Measurements from ENCODE around the gene BARX2. TPM values are rescaled to one million over a fixed set of nuclear protein-coding genes. Genes with fewer than 3 reads are reported as not detected.

Gene BARX2
- total and polyA plus RNA-seq, 4 donors, result 0.10 to 1.2 (median 0.58) TPM

- 86% methylated on average over 3 of the region's 3 CpGs for WGBS (ENCODE audit: insufficient coverage)
These were observed 51.7 kb downstream of the BARX2 start for GRCh38 chr11:129427376-129427775.

GRCh38 chr11:129427816-129428406, 52.3 kb downstream of the BARX2 start:
- Histone ChIP-seq H3K36me3 (ENCODE audit: control insufficient read depth, insufficient read depth, low read length) (no peaks in the 10 kb centered on the region), H3K4me3 (ENCODE audit: low read depth, low read length) (no peak overlapping the region), H3K4me1 (ENCODE audit: control insufficient read depth, insufficient read depth, low read length) (no peaks in the 10 kb centered on the region), H3K27ac (ENCODE audit: low read depth, low read length) (no peak overlapping the region), H3K9me3 (ENCODE audit: control insufficient read depth, insufficient read depth, low read length) (peaks cover 7% of the 10 kb centered on the region), H3K27me3 (ENCODE audit: control insufficient read depth, insufficient read depth, low read length) (no peaks in the 10 kb centered on the region)
- 86% methylated on average over 1 of the region's 5 CpGs for WGBS (ENCODE audit: insufficient coverage)
- DNase-seq (ENCODE audit: low read depth in 4 of 6, low spot score in 6 of 6), result no peak

More at GRCh38 chr11:129427376-129427775, 51.7 kb downstream of the BARX2 start:
- Histone ChIP-seq H3K27ac (ENCODE audit: low read depth, low read length) (no peak overlapping the region), H3K9me3 (ENCODE audit: control insufficient read depth, insufficient read depth, low read length) (peaks cover 7% of the 10 kb centered on the region), H3K4me3 (ENCODE audit: low read depth, low read length) (no peak overlapping the region), H3K4me1 (ENCODE audit: control insufficient read depth, insufficient read depth, low read length) (no peaks in the 10 kb centered on the region), H3K36me3 (ENCODE audit: control insufficient read depth, insufficient read depth, low read length) (no peaks in the 10 kb centered on the region), H3K27me3 (ENCODE audit: control insufficient read depth, insufficient read depth, low read length) (no peaks in the 10 kb centered on the region)
- DNase-seq (ENCODE audit: low read depth in 4 of 6, low spot score in 6 of 6), result no peak

- Histone ChIP-seq H3K9me3 (ENCODE audit: control insufficient read depth, insufficient read depth, low read length) (peaks cover 7% of the 10 kb centered on the region), H3K36me3 (ENCODE audit: control insufficient read depth, insufficient read depth, low read length) (no peaks in the 10 kb centered on the region), H3K27ac (ENCODE audit: low read depth, low read length) (no peak overlapping the region), H3K4me1 (ENCODE audit: control insufficient read depth, insufficient read depth, low read length) (no peaks in the 10 kb centered on the region), H3K4me3 (ENCODE audit: low read depth, low read length) (no peak overlapping the region), H3K27me3 (ENCODE audit: control insufficient read depth, insufficient read depth, low read length) (no peaks in the 10 kb centered on the region)
- 93% methylated on average over 8 of the region's 9 CpGs for WGBS (ENCODE audit: insufficient coverage)
- no peak for DNase-seq (ENCODE audit: low read depth in 4 of 6, low spot score in 6 of 6)
These were observed 52.9 kb downstream of the BARX2 start for GRCh38 chr11:129428557-129428956.

GRCh38 chr11:129434641-129435498, 59.2 kb downstream of the BARX2 start:
- Histone ChIP-seq H3K27me3 (ENCODE audit: control insufficient read depth, insufficient read depth, low read length) (no peaks in the 10 kb centered on the region), H3K4me3 (ENCODE audit: low read depth, low read length) (no peak overlapping the region), H3K4me1 (ENCODE audit: control insufficient read depth, insufficient read depth, low read length) (peaks cover under 1% of the 10 kb centered on the region), H3K9me3 (ENCODE audit: control insufficient read depth, insufficient read depth, low read length) (peaks cover 7% of the 10 kb centered on the region), H3K27ac (ENCODE audit: low read depth, low read length) (no peak overlapping the region), H3K36me3 (ENCODE audit: control insufficient read depth, insufficient read depth, low read length) (no peaks in the 10 kb centered on the region)
- peak in 2 of 6 donors; percentile 19 to 44 for DNase-seq (ENCODE audit: low read depth in 4 of 6, low spot score in 6 of 6)
- 75% methylated on average over 1 of the region's 4 CpGs for WGBS (ENCODE audit: insufficient coverage)

- Histone ChIP-seq H3K4me1 (ENCODE audit: control insufficient read depth, insufficient read depth, low read length) (peaks cover 9% of the 10 kb centered on the region), H3K4me3 (ENCODE audit: low read depth, low read length) (no peak overlapping the region)
- WGBS (ENCODE audit: insufficient coverage), result 93% methylated on average over 5 of the region's 7 CpGs
These were observed 60.0 kb downstream of the BARX2 start for GRCh38 chr11:129435499-129436245.

GRCh38 chr11:129436573-129436972, 60.9 kb downstream of the BARX2 start:
- no peaks in the 10 kb centered on the region for H3K36me3 ChIP-seq (ENCODE audit: control insufficient read depth, insufficient read depth, low read length)
- DNase-seq (ENCODE audit: low read depth in 4 of 6, low spot score in 6 of 6), result no peak
- no peak overlapping the region for H3K27ac ChIP-seq (ENCODE audit: low read depth, low read length)
- 91% methylated on average over 16 of the region's 18 CpGs for WGBS (ENCODE audit: insufficient coverage)
- peaks cover 11% of the 10 kb centered on the region for H3K4me1 ChIP-seq (ENCODE audit: control insufficient read depth, insufficient read depth, low read length)
- no peaks in the 10 kb centered on the region for H3K27me3 ChIP-seq (ENCODE audit: control insufficient read depth, insufficient read depth, low read length)
- H3K4me3 ChIP-seq (ENCODE audit: low read depth, low read length), result no peak overlapping the region
- no peaks in the 10 kb centered on the region for H3K9me3 ChIP-seq (ENCODE audit: control insufficient read depth, insufficient read depth, low read length)

More at GRCh38 chr11:129435499-129436245, 60.0 kb downstream of the BARX2 start:
- no peaks in the 10 kb centered on the region for H3K27me3 ChIP-seq (ENCODE audit: control insufficient read depth, insufficient read depth, low read length)
- H3K36me3 ChIP-seq (ENCODE audit: control insufficient read depth, insufficient read depth, low read length), result no peaks in the 10 kb centered on the region
- no peak overlapping the region for H3K27ac ChIP-seq (ENCODE audit: low read depth, low read length)
- peaks cover 5% of the 10 kb centered on the region for H3K9me3 ChIP-seq (ENCODE audit: control insufficient read depth, insufficient read depth, low read length)
- no peak for DNase-seq (ENCODE audit: low read depth in 4 of 6, low spot score in 6 of 6)

- no peak overlapping the region for H3K4me3 ChIP-seq (ENCODE audit: low read depth, low read length)
- peaks cover 11% of the 10 kb centered on the region for H3K4me1 ChIP-seq (ENCODE audit: control insufficient read depth, insufficient read depth, low read length)
- no peaks in the 10 kb centered on the region for H3K27me3 ChIP-seq (ENCODE audit: control insufficient read depth, insufficient read depth, low read length)
- 38% methylated on average over 6 of the region's 8 CpGs for WGBS (ENCODE audit: insufficient coverage)
- H3K27ac ChIP-seq (ENCODE audit: low read depth, low read length), result no peak overlapping the region
- H3K9me3 ChIP-seq (ENCODE audit: control insufficient read depth, insufficient read depth, low read length), result no peaks in the 10 kb centered on the region
- no peaks in the 10 kb centered on the region for H3K36me3 ChIP-seq (ENCODE audit: control insufficient read depth, insufficient read depth, low read length)
- DNase-seq (ENCODE audit: low read depth in 4 of 6, low spot score in 6 of 6), result peak in 2 of 6 donors; percentile 38 to 50
These were observed 64.5 kb downstream of the BARX2 start for GRCh38 chr11:129440028-129440713.

- Histone ChIP-seq H3K9me3 (ENCODE audit: control insufficient read depth, insufficient read depth, low read length) (no peaks in the 10 kb centered on the region), H3K4me3 (ENCODE audit: low read depth, low read length) (no peak overlapping the region), H3K4me1 (ENCODE audit: control insufficient read depth, insufficient read depth, low read length) (peaks cover 11% of the 10 kb centered on the region), H3K36me3 (ENCODE audit: control insufficient read depth, insufficient read depth, low read length) (no peaks in the 10 kb centered on the region), H3K27me3 (ENCODE audit: control insufficient read depth, insufficient read depth, low read length) (no peaks in the 10 kb centered on the region), H3K27ac (ENCODE audit: low read depth, low read length) (no peak overlapping the region)
- DNase-seq (ENCODE audit: low read depth in 4 of 6, low spot score in 6 of 6), result no peak
- 85% methylated on average over 7 of the region's 7 CpGs for WGBS (ENCODE audit: insufficient coverage)
These were observed 66.5 kb downstream of the BARX2 start for GRCh38 chr11:129442171-129442570.

- Histone ChIP-seq H3K4me1 (ENCODE audit: control insufficient read depth, insufficient read depth, low read length) (peaks cover 11% of the 10 kb centered on the region), H3K36me3 (ENCODE audit: control insufficient read depth, insufficient read depth, low read length) (no peaks in the 10 kb centered on the region), H3K27me3 (ENCODE audit: control insufficient read depth, insufficient read depth, low read length) (no peaks in the 10 kb centered on the region), H3K4me3 (ENCODE audit: low read depth, low read length) (no peak overlapping the region), H3K9me3 (ENCODE audit: control insufficient read depth, insufficient read depth, low read length) (peaks cover under 1% of the 10 kb centered on the region), H3K27ac (ENCODE audit: low read depth, low read length) (no peak overlapping the region)
- 85% methylated on average over 5 of the region's 6 CpGs for WGBS (ENCODE audit: insufficient coverage)
- no peak for DNase-seq (ENCODE audit: low read depth in 4 of 6, low spot score in 6 of 6)
These were observed 67.6 kb downstream of the BARX2 start for GRCh38 chr11:129443276-129443675.

Measured in spinal cord (tissue), 10 donors.